Sigmoid colon (tissue), 7 donors: ENCODE data around the gene THBD. TPM values are rescaled to one million over a fixed set of nuclear protein-coding genes. Genes with fewer than 3 reads are reported as not detected.
A peak's percentile ranks its signal among the peaks of the same experiment; 100 is the strongest.

Experiments used
- DNase-seq: peaks from one replicate; pipeline ENCODE4 v3.0.0-alpha.2; 2019
- H3K27ac ChIP-seq, 4 donors: fragments of 200-600 bp; sonication (generic); one replicate each; pipeline ENCODE4 v1.5.1; 2016 to 2019; ENCODE audit warnings: mild to moderate bottlenecking in 1 of 4
- H3K27me3 ChIP-seq, 3 donors: fragments of 200-600 bp; sonication (generic); one replicate each; pipeline ENCODE4 v1.5.1; 2019; ENCODE audit warnings: mild to moderate bottlenecking in 1 of 3
- H3K36me3 ChIP-seq, 4 donors: fragments of 200-600 bp; sonication (generic); one replicate each; pipeline ENCODE4 v1.5.1; 2016 to 2019
- H3K4me1 ChIP-seq, 4 donors: fragments of 200-600 bp; sonication (generic); one replicate each; pipeline ENCODE4 v1.5.1; 2017 to 2019
- H3K4me3 ChIP-seq, 4 donors: fragments of 200-600 bp; sonication (generic); one replicate each; pipeline ENCODE4 v1.5.1; 2017 to 2019; ENCODE audit warnings: mild to moderate bottlenecking in 2 of 4, moderate library complexity in 1 of 4
- H3K9me3 ChIP-seq, 4 donors: fragments of 200-600 bp in 3 of 4; sonication (generic) in 3 of 4; one replicate each; pipeline versions ENCODE4 v1.5.1 to v1.6.1; 2013 to 2019
- CTCF ChIP-seq, 4 experiments: fragments of 450-650 bp in 3 of 4; fragments of 200-600 bp in 1 of 4; IDR thresholded peaks; one replicate each; pipeline ENCODE4 v1.5.1; 2016 to 2019; ENCODE audit warnings: antibody characterized with exemption in 4 of 4, mild to moderate bottlenecking in 3 of 4, moderate library complexity in 2 of 4
- EP300 ChIP-seq, 4 donors: sonication (generic); formaldehyde crosslinking; IDR thresholded peaks; one replicate each; pipeline ENCODE4 v1.6.1; 2017; ENCODE audit warnings: antibody characterized with exemption in 4 of 4
- POLR2A ChIP-seq, 2 donors: fragments of 450-650 bp; IDR thresholded peaks; one replicate each; pipeline ENCODE4 v1.6.1; 2016; ENCODE audit warnings: antibody characterized with exemption in 2 of 2, mild to moderate bottlenecking in 2 of 2, moderate library complexity in 2 of 2
- POLR2AphosphoS5 ChIP-seq, 4 donors: sonication (generic); formaldehyde crosslinking; IDR thresholded peaks; one replicate each; pipeline ENCODE4 v1.6.1; 2017; ENCODE audit warnings: antibody characterized with exemption in 4 of 4
- WGBS, 2 donors: extraction: QIAGEN DNeasy Blood & Tissue Kit; methylation state at CpG; one replicate each; pipeline ENCODE4 v1.1.7; 2013; 5-methylcytosine and 5-hydroxymethylcytosine counted together
- intact Hi-C: fragments of 100-400 bp; cut with DNase I; formaldehyde crosslinking; loops from one replicate; pipeline ENCODE4 v1.15.1; 2023
- polyA plus RNA-seq, 3 donors: library from polyadenylated mRNA; stranded (reverse); fragments of 200-250 nt; gene quantifications; one replicate each; pipeline ENCODE4 v1.2.3, GENCODE V29; 2013
- total RNA-seq, 4 donors: library from RNA; depleted of rRNA; stranded (reverse); fragments of >200 nt; gene quantifications; one replicate each; pipeline ENCODE4 v1.1.0, GENCODE V29; 2016
- donor health status: healthy with polysubstance abuse.
- donor health status: Bipolar disorder and iron deficiency.
- donor health status: healthy.

THBD gene
- total and polyA plus RNA-seq, 7 donors: 1.8 to 26.6 (median 8.6) TPM

DNA sequence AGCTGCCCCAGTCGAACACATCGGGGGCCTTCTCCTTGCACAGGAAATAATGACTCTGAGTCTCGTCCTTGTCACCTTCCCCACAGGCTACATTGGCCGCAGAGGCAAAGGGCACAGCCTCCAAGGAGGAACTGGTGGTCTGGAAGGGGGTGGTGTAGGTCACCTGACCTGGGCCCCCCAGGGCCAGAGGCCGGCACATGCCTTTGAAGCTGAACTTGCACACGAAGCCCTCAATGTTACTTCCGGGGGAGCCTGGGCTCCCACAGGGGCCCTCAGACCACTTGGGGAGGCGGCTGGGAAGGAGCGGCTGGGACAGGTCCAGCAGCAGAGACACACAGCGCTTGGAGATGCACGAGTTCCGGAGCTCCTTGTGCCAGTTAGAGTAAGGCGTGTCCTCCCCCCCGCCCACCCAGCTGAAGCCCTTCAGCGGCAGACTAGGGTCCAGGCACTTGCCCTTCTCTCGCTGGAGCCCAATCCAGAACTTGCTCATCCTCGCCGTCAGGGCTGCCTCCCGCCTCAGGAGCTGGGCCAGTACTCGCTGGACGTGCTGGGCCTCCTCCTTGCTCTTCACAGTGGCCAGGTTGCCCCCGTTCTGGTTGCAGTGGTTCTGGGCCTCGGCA, 36.1 kb upstream of the THBD start:
- DNase-seq: no peak
- intact Hi-C loops: no loop called here

DNA sequence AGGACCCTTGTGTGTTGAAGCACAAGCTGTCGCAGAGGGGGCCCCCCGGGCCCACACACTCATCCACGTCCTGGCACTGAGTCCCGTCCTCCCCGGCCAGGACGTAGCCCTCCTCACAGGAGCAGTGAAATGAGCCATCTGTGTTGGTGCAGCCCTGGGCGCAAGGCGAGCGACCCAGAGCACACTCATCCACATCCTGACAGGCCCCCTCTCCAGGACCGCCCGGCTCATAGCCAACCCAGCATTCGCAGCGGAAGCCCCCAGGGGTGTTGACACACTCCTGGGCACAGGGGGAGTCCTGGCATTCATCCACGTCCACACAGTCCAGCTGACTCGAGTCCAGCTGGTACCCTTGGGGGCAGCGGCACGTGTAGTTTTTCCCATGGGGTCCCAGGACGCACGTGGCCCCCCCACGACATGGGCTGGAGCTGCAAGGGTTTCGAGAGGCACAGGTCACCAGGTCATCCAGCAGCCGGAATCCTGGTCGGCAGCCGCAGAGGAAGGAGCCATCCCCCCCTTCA, 35.4 kb upstream of the THBD start:
- intact Hi-C loops: no loop called here
- Histone ChIP-seq H3K9me3 (no peaks in the 10 kb centered on the region), H3K4me3 (peak overlapping the region in 3 of 4 donors; percentile 21 to 38 (median 33)), H3K27me3 (peaks cover 0 to 5% (median 0%) of the 10 kb centered on the region in 3 donors), H3K4me1 (peaks cover 0 to 8% (median 2%) of the 10 kb centered on the region in 4 donors), H3K27ac (peak overlapping the region; percentile 62 to 84 (median 74)), H3K36me3 (no peaks in the 10 kb centered on the region)
- 79% methylated on average over 24 of the region's 24 CpGs for WGBS, 2 donors
- DNase-seq: no peak
- TF ChIP-seq CTCF (IDR thresholded peaks at IDR 0.05): no peak
- TF ChIP-seq POLR2AphosphoS5 (IDR thresholded peaks at IDR 0.05): peak in 1 of 4 donors; percentile 11

More for the DNA sequence above, 36.1 kb upstream of the THBD start:
- Histone ChIP-seq H3K27me3 (peaks cover 0 to 5% (median 0%) of the 10 kb centered on the region in 3 donors), H3K4me1 (peaks cover 0 to 8% (median 2%) of the 10 kb centered on the region in 4 donors), H3K36me3 (no peaks in the 10 kb centered on the region), H3K27ac (peak overlapping the region; percentile 62 to 84 (median 74)), H3K4me3 (peak overlapping the region in 3 of 4 donors; percentile 21 to 38 (median 33)), H3K9me3 (no peaks in the 10 kb centered on the region)
- TF ChIP-seq EP300 (IDR thresholded peaks at IDR 0.05) (no peak), POLR2AphosphoS5 (IDR thresholded peaks at IDR 0.05) (no peak), CTCF (IDR thresholded peaks at IDR 0.05) (no peak), POLR2A (IDR thresholded peaks at IDR 0.05) (no peak)
- 66 to 76% methylated on average over 23 of the region's 23 CpGs for WGBS, 2 donors

GRCh38 chr20:23084282-23084844, 34.9 kb upstream of the THBD start:
- intact Hi-C loops: no loop called here
- peak overlapping the region in 3 of 4 donors; percentile 21 to 38 (median 33) for H3K4me3 ChIP-seq
- peaks cover 0 to 8% (median 2%) of the 10 kb centered on the region in 4 donors for H3K4me1 ChIP-seq
- H3K27me3 ChIP-seq: peaks cover 0 to 5% (median 0%) of the 10 kb centered on the region in 3 donors
- H3K36me3 ChIP-seq: no peaks in the 10 kb centered on the region
- no peak for DNase-seq
- no peaks in the 10 kb centered on the region for H3K9me3 ChIP-seq
- peak overlapping the region; percentile 62 to 84 (median 74) for H3K27ac ChIP-seq
- 86 to 88% methylated on average over 17 of the region's 17 CpGs for WGBS, 2 donors
- TF ChIP-seq CTCF (IDR thresholded peaks at IDR 0.05) (no peak), POLR2AphosphoS5 (IDR thresholded peaks at IDR 0.05) (no peak), POLR2A (IDR thresholded peaks at IDR 0.05) (no peak), EP300 (IDR thresholded peaks at IDR 0.05) (no peak)

DNA sequence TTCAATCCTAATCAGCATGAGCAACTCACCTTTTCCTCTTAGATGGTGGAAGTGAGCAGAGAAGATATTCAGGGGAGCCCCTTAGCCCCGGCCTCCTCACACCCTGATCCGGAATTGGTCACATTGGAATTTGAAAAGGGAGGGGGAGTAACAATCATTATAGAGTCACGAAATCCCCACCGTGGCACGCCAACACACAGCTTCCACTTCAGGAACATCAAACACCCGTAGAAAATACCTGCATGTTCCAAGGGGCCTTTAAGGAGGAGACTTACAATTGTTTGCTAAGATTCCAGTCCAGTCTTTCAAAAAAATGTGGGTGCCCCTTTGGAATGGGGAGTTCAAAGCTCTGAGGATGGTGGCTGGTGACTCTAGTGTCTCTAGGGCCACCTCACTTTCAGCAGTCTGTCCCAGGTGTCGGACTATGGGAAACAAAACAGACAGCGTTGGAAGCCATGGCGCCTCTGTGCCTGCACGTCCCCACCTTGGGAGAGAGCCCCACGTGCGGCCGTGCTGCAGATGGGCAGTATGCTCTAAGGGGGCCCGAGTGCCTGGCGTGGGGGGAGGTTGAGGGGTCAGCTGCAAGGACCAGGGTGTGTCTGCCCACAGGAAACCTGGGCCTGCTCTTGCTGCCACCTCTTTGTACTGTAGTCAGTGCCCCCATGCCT, 34.2 kb upstream of the THBD start:
- DNase-seq: no peak
- H3K27ac ChIP-seq: peak overlapping the region; percentile 62 to 84 (median 74)
- no peaks in the 10 kb centered on the region for H3K9me3 ChIP-seq
- H3K4me1 ChIP-seq: peaks cover 0 to 8% (median 2%) of the 10 kb centered on the region in 4 donors
- H3K4me3 ChIP-seq: peak overlapping the region in 3 of 4 donors; percentile 21 to 38 (median 33)
- WGBS, 2 donors: 84 to 86% methylated on average over 15 of the region's 15 CpGs
- peaks cover 0 to 5% (median 0%) of the 10 kb centered on the region in 3 donors for H3K27me3 ChIP-seq
- intact Hi-C loops: no loop called here
- TF ChIP-seq POLR2AphosphoS5 (IDR thresholded peaks at IDR 0.05) (no peak), EP300 (IDR thresholded peaks at IDR 0.05) (no peak), POLR2A (IDR thresholded peaks at IDR 0.05) (no peak), CTCF (IDR thresholded peaks at IDR 0.05) (no peak)
- no peaks in the 10 kb centered on the region for H3K36me3 ChIP-seq
